Colonic mucosa (tissue), 4 donors: ENCODE data around the gene ARHGEF26. TPM values are rescaled to one million over a fixed set of nuclear protein-coding genes. Genes with fewer than 3 reads are reported as not detected.

ENCODE experiments used
- DNase-seq: peaks from one replicate; pipeline ENCODE4 v3.0.0-alpha.2; 2020
- H3K27ac ChIP-seq: fragments of 200-600 bp; one replicate; pipeline ENCODE4 v1.8.0; 2021
- H3K27me3 ChIP-seq: fragments of 200-600 bp; one replicate; pipeline ENCODE4 v1.8.0; 2021
- H3K36me3 ChIP-seq: fragments of 200-600 bp; one replicate; pipeline ENCODE4 v1.8.0; 2021
- H3K4me1 ChIP-seq: fragments of 200-600 bp; one replicate; pipeline ENCODE4 v1.8.0; 2021; ENCODE audit warnings: mild to moderate bottlenecking
- H3K4me3 ChIP-seq: fragments of 200-600 bp; one replicate; pipeline ENCODE4 v1.8.0; 2021
- H3K9ac ChIP-seq, 2 donors: one replicate each; pipeline ENCODE4 v1.7.0; 2013; ENCODE audit warnings: control low read depth in 2 of 2, low read depth in 2 of 2, low read length in 2 of 2
- H3K9me3 ChIP-seq: fragments of 200-600 bp; one replicate; pipeline ENCODE4 v1.8.0; 2021
- CTCF ChIP-seq: fragments of 200-600 bp; IDR thresholded peaks from one replicate; pipeline ENCODE4 v1.8.0; 2022; ENCODE audit warnings: antibody characterized with exemption, mild to moderate bottlenecking
- intact Hi-C: fragments of 100-400 bp; cut with DNase I; formaldehyde crosslinking; loops from one replicate; pipeline ENCODE4 v1.14.1; 2022
- total RNA-seq, 2 donors: library from RNA; stranded (reverse); fragmentation: NEBNext Ultra II Directional in 1 of 2; extraction: Animal tissue kit (Norgen Biotek cat#: 25700) in 1 of 2; gene quantifications; one replicate each; pipeline ENCODE4 v1.2.1, GENCODE V29; 2021
- donor health status: healthy.
- donor health status: DM: no; HTN: no; CAD: no.
- donor health status: DM: no; HTN: no; CAD: no.

The ARHGEF26 gene
- total RNA-seq, 2 donors from 2014 or later, result 5.2 to 6.6 TPM

GRCh38 chr3:154247806-154248415 lies 126.7 kb downstream of the ARHGEF26 start:
- DNase-seq, result no peak
- TF ChIP-seq CTCF, result no peak
- Histone ChIP-seq H3K4me3 (no peak overlapping the region), H3K27me3 (no peaks in the 10 kb centered on the region), H3K27ac (no peak overlapping the region), H3K9ac (no peak overlapping the region), H3K4me1 (no peaks in the 10 kb centered on the region), H3K36me3 (no peaks in the 10 kb centered on the region), H3K9me3 (no peaks in the 10 kb centered on the region)
- intact Hi-C loops, result no loop called here

GRCh38 chr3:154250291-154250690 lies 129.1 kb downstream of the ARHGEF26 start:
- Histone ChIP-seq H3K36me3 (no peaks in the 10 kb centered on the region), H3K9me3 (no peaks in the 10 kb centered on the region), H3K27me3 (no peaks in the 10 kb centered on the region), H3K4me1 (no peaks in the 10 kb centered on the region), H3K27ac (no peak overlapping the region), H3K9ac (no peak overlapping the region), H3K4me3 (no peak overlapping the region)
- no peak for TF ChIP-seq CTCF
- no peak for DNase-seq
- intact Hi-C loops, result loop anchor here (5.0 kb wide), 1 partner anchor 208 kb away; no protein-coding TSS in a partner anchor

GRCh38 chr3:154251610-154252009 lies 130.4 kb downstream of the ARHGEF26 start:
- intact Hi-C loops, result loop anchor here (2.0 to 5.0 kb wide), 2 partner anchors 155 to 209 kb away; no protein-coding TSS in a partner anchor
- H3K27ac ChIP-seq, result no peak overlapping the region
- H3K36me3 ChIP-seq, result no peaks in the 10 kb centered on the region
- no peaks in the 10 kb centered on the region for H3K9me3 ChIP-seq
- no peak for TF ChIP-seq CTCF
- H3K4me1 ChIP-seq, result no peaks in the 10 kb centered on the region
- no peaks in the 10 kb centered on the region for H3K27me3 ChIP-seq
- H3K4me3 ChIP-seq, result no peak overlapping the region
- no peak overlapping the region for H3K9ac ChIP-seq
- DNase-seq, result no peak

GRCh38 chr3:154252759-154253638 lies 131.8 kb downstream of the ARHGEF26 start:
- H3K9me3 ChIP-seq, result no peaks in the 10 kb centered on the region
- H3K27ac ChIP-seq, result no peak overlapping the region
- intact Hi-C loops, result loop anchor here (2.0 to 5.0 kb wide), 2 partner anchors 156 to 211 kb away; no protein-coding TSS in a partner anchor
- no peak overlapping the region for H3K4me3 ChIP-seq
- H3K27me3 ChIP-seq, result no peaks in the 10 kb centered on the region
- peak; percentile 77 for TF ChIP-seq CTCF
- peak; percentile 92 for DNase-seq
- H3K36me3 ChIP-seq, result no peaks in the 10 kb centered on the region
- H3K9ac ChIP-seq, result no peak overlapping the region
- no peaks in the 10 kb centered on the region for H3K4me1 ChIP-seq

GRCh38 chr3:154254527-154254926 lies 133.3 kb downstream of the ARHGEF26 start:
- H3K27ac ChIP-seq, result no peak overlapping the region
- H3K9ac ChIP-seq, result no peak overlapping the region
- no peaks in the 10 kb centered on the region for H3K36me3 ChIP-seq
- no peaks in the 10 kb centered on the region for H3K27me3 ChIP-seq
- no peak for DNase-seq
- no peaks in the 10 kb centered on the region for H3K9me3 ChIP-seq
- TF ChIP-seq CTCF, result no peak
- intact Hi-C loops, result loop anchor here (5.0 kb wide), 1 partner anchor 212 kb away; no protein-coding TSS in a partner anchor
- no peak overlapping the region for H3K4me3 ChIP-seq
- no peaks in the 10 kb centered on the region for H3K4me1 ChIP-seq
